K562 (cell line): ENCODE measurements around the gene PI4KA. TPM values are rescaled to one million over a fixed set of nuclear protein-coding genes. Genes with fewer than 3 reads are reported as not detected.

Source experiments
- ARID1B ChIP-seq: fragments of 450-650 bp; IDR thresholded peaks from 2 replicates; pipeline ENCODE4 v1.6.1; 2016; ENCODE audit warnings: antibody characterized with exemption, mild to moderate bottlenecking, inconsistent platforms
- CREB1 ChIP-seq, 2 experiments: sonication (generic) in 1 of 2; formaldehyde crosslinking in 1 of 2; IDR thresholded peaks; 2 replicates each; pipeline versions ENCODE4 v1.6.1 to v1.8.0; 2012 to 2022; ENCODE audit warnings: inconsistent platforms in 1 of 2, mild to moderate bottlenecking in 1 of 2, missing genetic modification reagents in 1 of 2, moderate library complexity in 1 of 2
- DNMT1 ChIP-seq: fragments of 450-650 bp; IDR thresholded peaks from 2 replicates; pipeline ENCODE4 v1.6.1; 2016; ENCODE audit warnings: antibody characterized with exemption, mild to moderate bottlenecking
- ETV6 ChIP-seq, 3 experiments: fragments of 150-350 bp in 1 of 3; sonication (generic) in 1 of 3; formaldehyde crosslinking in 1 of 3; IDR thresholded peaks; 2 replicates each; pipeline versions ENCODE4 v1.6.1 to v1.8.0; 2014 to 2022; ENCODE audit warnings: borderline replicate concordance in 2 of 3, low read depth in 2 of 3, antibody characterized with exemption in 1 of 3, low read length in 1 of 3, mild to moderate bottlenecking in 1 of 3, missing genetic modification reagents in 1 of 3
- FUS ChIP-seq: fragments of 200-400 bp; formaldehyde crosslinking; optimal IDR thresholded peaks from 2 replicates; pipeline ENCODE3; 2017; ENCODE audit warnings: low read depth, low read length
- GATAD2B ChIP-seq: fragments of 450-650 bp; IDR thresholded peaks from 2 replicates; pipeline ENCODE4 v1.6.1; 2017; ENCODE audit warnings: mild to moderate bottlenecking, borderline replicate concordance
- GTF2E2 ChIP-seq: fragments of 200-800 bp; sonication (Bioruptor generic); IDR thresholded peaks from 2 replicates; pipeline ENCODE4 v1.6.1; 2016; ENCODE audit warnings: missing genetic modification characterization, missing compliant biosample characterization
- LCOR ChIP-seq: sonication (generic); formaldehyde crosslinking; IDR thresholded peaks from 2 replicates; pipeline ENCODE4 v1.8.0; 2022; ENCODE audit warnings: mild to moderate bottlenecking, missing genetic modification reagents
- MAFF ChIP-seq: IDR thresholded peaks from 2 replicates; pipeline ENCODE4 v1.6.1; 2012; ENCODE audit warnings: low read length, improper control_type of control experiment
- NFE2L1 ChIP-seq: fragments of 450-650 bp; IDR thresholded peaks from 2 replicates; pipeline ENCODE4 v1.6.1; 2016; ENCODE audit warnings: missing genetic modification characterization, low read depth, mild to moderate bottlenecking, missing compliant biosample characterization, moderate library complexity, borderline replicate concordance
- SRSF9 ChIP-seq: fragments of 200-400 bp; formaldehyde crosslinking; IDR thresholded peaks from 2 replicates; pipeline ENCODE4 v1.6.1; 2017; ENCODE audit warnings: low read depth, low read length, borderline replicate concordance
- ZNF184 ChIP-seq: sonication (generic); formaldehyde crosslinking; IDR thresholded peaks from 2 replicates; pipeline ENCODE4 v1.5.0; 2020; ENCODE audit warnings: missing genetic modification reagents
- ZNF41 ChIP-seq: fragments of 250-450 bp; sonication (Bioruptor Pico); conservative IDR thresholded peaks from 2 replicates; pipeline ENCODE4 v1.4.0; 2020; ENCODE audit warnings: mild to moderate bottlenecking
- ZNF780A ChIP-seq: fragments of 250-450 bp; sonication (Bioruptor Pico); IDR thresholded peaks from 2 replicates; pipeline ENCODE4 v1.5.0; 2021; ENCODE audit warnings: mild to moderate bottlenecking
- polyA plus RNA-seq, 8 experiments: library from polyadenylated mRNA; depleted of rRNA in 4 of 8; stranded (reverse) in 5 of 8; unstranded in 3 of 8; fragments of >200 nt; fragmentation: Nextera tagmentation in 2 of 8; fragmentation: Illumina TruSeq in 1 of 8; extraction: Ambion mirVana in 2 of 8; extraction: Trizol in 1 of 8; gene quantifications; 2 replicates each; pipeline versions ENCODE4 v1.2.1 to v1.2.3, GENCODE V29; 2011 to 2014; ENCODE audit warnings: inconsistent platforms in 1 of 8, missing spikeins in 1 of 8
- total RNA-seq, 7 experiments: library from RNA; depleted of rRNA in 6 of 7; stranded (reverse); fragments of >200 nt in 6 of 7; fragmentation: Illumina TruSeq in 2 of 7; extraction: Trizol in 2 of 7; gene quantifications; 2 replicates each; pipeline versions ENCODE4 v1.2.1 to v1.2.3, GENCODE V29; 2011 to 2021; ENCODE audit warnings: low replicate concordance in 1 of 7
- TF ChIP-seq, protein P1 (sequence below): sonication (generic); formaldehyde crosslinking; IDR thresholded peaks from 2 replicates; pipeline ENCODE4 v1.8.0; 2022; ENCODE audit warnings: mild to moderate bottlenecking, missing genetic modification reagents
- TF ChIP-seq, protein P2 (sequence below): sonication (generic); formaldehyde crosslinking; IDR thresholded peaks from 2 replicates; pipeline ENCODE4 v1.8.1; 2023; ENCODE audit warnings: mild to moderate bottlenecking, missing genetic modification reagents
- TF ChIP-seq, protein P3 (sequence below): fragments of 450-650 bp; IDR thresholded peaks from 2 replicates; pipeline ENCODE4 v1.6.1; 2016

PI4KA gene
- total and polyA plus RNA-seq, 9 of the 15 experiments (the other 6 are each of a cell fraction or from before 2014, with no cell fraction given) = 7.3 to 187 (median 84.7) TPM

- TF ChIP-seq, protein P1, sequence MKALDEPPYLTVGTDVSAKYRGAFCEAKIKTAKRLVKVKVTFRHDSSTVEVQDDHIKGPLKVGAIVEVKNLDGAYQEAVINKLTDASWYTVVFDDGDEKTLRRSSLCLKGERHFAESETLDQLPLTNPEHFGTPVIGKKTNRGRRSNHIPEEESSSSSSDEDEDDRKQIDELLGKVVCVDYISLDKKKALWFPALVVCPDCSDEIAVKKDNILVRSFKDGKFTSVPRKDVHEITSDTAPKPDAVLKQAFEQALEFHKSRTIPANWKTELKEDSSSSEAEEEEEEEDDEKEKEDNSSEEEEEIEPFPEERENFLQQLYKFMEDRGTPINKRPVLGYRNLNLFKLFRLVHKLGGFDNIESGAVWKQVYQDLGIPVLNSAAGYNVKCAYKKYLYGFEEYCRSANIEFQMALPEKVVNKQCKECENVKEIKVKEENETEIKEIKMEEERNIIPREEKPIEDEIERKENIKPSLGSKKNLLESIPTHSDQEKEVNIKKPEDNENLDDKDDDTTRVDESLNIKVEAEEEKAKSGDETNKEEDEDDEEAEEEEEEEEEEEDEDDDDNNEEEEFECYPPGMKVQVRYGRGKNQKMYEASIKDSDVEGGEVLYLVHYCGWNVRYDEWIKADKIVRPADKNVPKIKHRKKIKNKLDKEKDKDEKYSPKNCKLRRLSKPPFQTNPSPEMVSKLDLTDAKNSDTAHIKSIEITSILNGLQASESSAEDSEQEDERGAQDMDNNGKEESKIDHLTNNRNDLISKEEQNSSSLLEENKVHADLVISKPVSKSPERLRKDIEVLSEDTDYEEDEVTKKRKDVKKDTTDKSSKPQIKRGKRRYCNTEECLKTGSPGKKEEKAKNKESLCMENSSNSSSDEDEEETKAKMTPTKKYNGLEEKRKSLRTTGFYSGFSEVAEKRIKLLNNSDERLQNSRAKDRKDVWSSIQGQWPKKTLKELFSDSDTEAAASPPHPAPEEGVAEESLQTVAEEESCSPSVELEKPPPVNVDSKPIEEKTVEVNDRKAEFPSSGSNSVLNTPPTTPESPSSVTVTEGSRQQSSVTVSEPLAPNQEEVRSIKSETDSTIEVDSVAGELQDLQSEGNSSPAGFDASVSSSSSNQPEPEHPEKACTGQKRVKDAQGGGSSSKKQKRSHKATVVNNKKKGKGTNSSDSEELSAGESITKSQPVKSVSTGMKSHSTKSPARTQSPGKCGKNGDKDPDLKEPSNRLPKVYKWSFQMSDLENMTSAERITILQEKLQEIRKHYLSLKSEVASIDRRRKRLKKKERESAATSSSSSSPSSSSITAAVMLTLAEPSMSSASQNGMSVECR (CRISPR knock-in tag) = no peak
- TF ChIP-seq ARID1B = no peak
- TF ChIP-seq DNMT1 = no peak
- no peak for TF ChIP-seq CREB1 (IDR thresholded peaks at IDR 0.05)
- TF ChIP-seq CREB1 (CRISPR knock-in tag; IDR thresholded peaks at IDR 0.05) = no peak
- no peak for TF ChIP-seq ZNF184 (CRISPR knock-in tag)
- TF ChIP-seq GTF2E2 (tag) = no peak
- TF ChIP-seq ZNF41 (CRISPR knock-in tag) = 0 out of 2 replicates have a peak, but pooled peaks have one; percentile 52
- no peak for TF ChIP-seq ZNF780A
- no peak for TF ChIP-seq MAFF
- TF ChIP-seq, protein P2, sequence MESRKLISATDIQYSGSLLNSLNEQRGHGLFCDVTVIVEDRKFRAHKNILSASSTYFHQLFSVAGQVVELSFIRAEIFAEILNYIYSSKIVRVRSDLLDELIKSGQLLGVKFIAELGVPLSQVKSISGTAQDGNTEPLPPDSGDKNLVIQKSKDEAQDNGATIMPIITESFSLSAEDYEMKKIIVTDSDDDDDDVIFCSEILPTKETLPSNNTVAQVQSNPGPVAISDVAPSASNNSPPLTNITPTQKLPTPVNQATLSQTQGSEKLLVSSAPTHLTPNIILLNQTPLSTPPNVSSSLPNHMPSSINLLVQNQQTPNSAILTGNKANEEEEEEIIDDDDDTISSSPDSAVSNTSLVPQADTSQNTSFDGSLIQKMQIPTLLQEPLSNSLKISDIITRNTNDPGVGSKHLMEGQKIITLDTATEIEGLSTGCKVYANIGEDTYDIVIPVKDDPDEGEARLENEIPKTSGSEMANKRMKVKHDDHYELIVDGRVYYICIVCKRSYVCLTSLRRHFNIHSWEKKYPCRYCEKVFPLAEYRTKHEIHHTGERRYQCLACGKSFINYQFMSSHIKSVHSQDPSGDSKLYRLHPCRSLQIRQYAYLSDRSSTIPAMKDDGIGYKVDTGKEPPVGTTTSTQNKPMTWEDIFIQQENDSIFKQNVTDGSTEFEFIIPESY (CRISPR knock-in tag) = no peak
- no peak for TF ChIP-seq ETV6 (IDR thresholded peaks at IDR 0.05; ENCODE audit: borderline replicate concordance in 1 of 2, low read depth in 2 of 2, low read length in 1 of 2)
- TF ChIP-seq ETV6 (CRISPR knock-in tag; IDR thresholded peaks at IDR 0.05; ENCODE audit: borderline replicate concordance) = no peak
- TF ChIP-seq SRSF9 = no peak
- TF ChIP-seq LCOR (CRISPR knock-in tag) = no peak
- no peak for TF ChIP-seq NFE2L1
- no peak for TF ChIP-seq FUS
- TF ChIP-seq GATAD2B = no peak
- TF ChIP-seq, protein P3, sequence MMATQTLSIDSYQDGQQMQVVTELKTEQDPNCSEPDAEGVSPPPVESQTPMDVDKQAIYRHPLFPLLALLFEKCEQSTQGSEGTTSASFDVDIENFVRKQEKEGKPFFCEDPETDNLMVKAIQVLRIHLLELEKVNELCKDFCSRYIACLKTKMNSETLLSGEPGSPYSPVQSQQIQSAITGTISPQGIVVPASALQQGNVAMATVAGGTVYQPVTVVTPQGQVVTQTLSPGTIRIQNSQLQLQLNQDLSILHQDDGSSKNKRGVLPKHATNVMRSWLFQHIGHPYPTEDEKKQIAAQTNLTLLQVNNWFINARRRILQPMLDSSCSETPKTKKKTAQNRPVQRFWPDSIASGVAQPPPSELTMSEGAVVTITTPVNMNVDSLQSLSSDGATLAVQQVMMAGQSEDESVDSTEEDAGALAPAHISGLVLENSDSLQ = no peak
These were observed 74.5 kb downstream of the PI4KA start (continued) for GRCh38 chr22:20783844-20784723.
